Mammary epithelial cell (primary cell): ENCODE data around the gene ZNF274.

Source experiments
- CTCF ChIP-seq, 2 donors: IDR thresholded peaks in 1 of 2; conservative IDR thresholded peaks in 1 of 2; 2 replicates each; pipeline ENCODE4 v1.5.1; 2011 to 2012; ENCODE audit warnings: inconsistent platforms in 2 of 2, low read length in 2 of 2, mild to moderate bottlenecking in 2 of 2, control low read depth in 1 of 2, low read depth in 1 of 2; ENCODE audit not compliant: insufficient read depth in 1 of 2; ENCODE audit errors: extremely low read depth in 1 of 2
- EZH2 ChIP-seq: IDR thresholded peaks from 2 replicates; pipeline ENCODE4 v1.6.1; 2012; ENCODE audit warnings: low read length, inconsistent platforms, borderline replicate concordance

GRCh38 chr19:58170860-58171259, 12.0 kb upstream of the ZNF274 start:
- TF ChIP-seq CTCF (conservative IDR thresholded peaks at IDR 0.05 in 1 of 2, IDR thresholded peaks at IDR 0.05 in 1 of 2; ENCODE audit: extremely low read depth in 1 of 2, insufficient read depth in 1 of 2, low read depth in 1 of 2, low read length in 2 of 2) (no peak), EZH2 (no peak)
